Cerebellar cortex (tissue), 1 donor: ENCODE data around the gene ARAP3.

Experiments
- DNase-seq: peaks from one replicate; pipeline ENCODE4 v3.0.0-alpha.2; 2015; ENCODE audit warnings: low spot score

Gene ARAP3

GRCh38 chr5:141697586-141697985 lies 15.6 kb upstream of the ARAP3 start:
- no peak for DNase-seq

GRCh38 chr5:141696431-141696830 lies 14.4 kb upstream of the ARAP3 start:
- DNase-seq = no peak

GRCh38 chr5:141695627-141696215 lies 13.7 kb upstream of the ARAP3 start:
- no peak for DNase-seq

- DNase-seq = no peak
Measured at GRCh38 chr5:141694479-141694878, 12.4 kb upstream of the ARAP3 start.

GRCh38 chr5:141692919-141693725 lies 11.1 kb upstream of the ARAP3 start:
- no peak for DNase-seq

- DNase-seq = no peak
Measured at GRCh38 chr5:141692533-141692888, 10.5 kb upstream of the ARAP3 start.

GRCh38 chr5:141691867-141692532 lies 10.0 kb upstream of the ARAP3 start:
- DNase-seq = peak; percentile 84

- DNase-seq = no peak
Measured at GRCh38 chr5:141691286-141691866, 9.3 kb upstream of the ARAP3 start.

- DNase-seq = no peak
Measured at GRCh38 chr5:141686648-141687416, 4.8 kb upstream of the ARAP3 start.

GRCh38 chr5:141685591-141685990 lies 3.6 kb upstream of the ARAP3 start:
- no peak for DNase-seq

GRCh38 chr5:141683596-141684141 lies 1.6 kb upstream of the ARAP3 start:
- DNase-seq = no peak

GRCh38 chr5:141681295-141681694 lies 735 bp downstream of the ARAP3 start:
- DNase-seq = no peak

GRCh38 chr5:141680751-141681201 lies 1.3 kb downstream of the ARAP3 start:
- DNase-seq = no peak

GRCh38 chr5:141680178-141680577 lies 1.9 kb downstream of the ARAP3 start:
- DNase-seq = no peak

GRCh38 chr5:141677415-141677814 lies 4.6 kb downstream of the ARAP3 start:
- no peak for DNase-seq

GRCh38 chr5:141675672-141676071 lies 6.4 kb downstream of the ARAP3 start:
- DNase-seq = no peak

GRCh38 chr5:141674747-141675146 lies 7.3 kb downstream of the ARAP3 start:
- DNase-seq = no peak

- DNase-seq = no peak
Measured at GRCh38 chr5:141672841-141673813, 8.9 kb downstream of the ARAP3 start.

GRCh38 chr5:141672071-141672840 lies 9.8 kb downstream of the ARAP3 start:
- no peak for DNase-seq

GRCh38 chr5:141669520-141669919 lies 12.5 kb downstream of the ARAP3 start:
- no peak for DNase-seq
